ENCODE measurements around the gene BEGAIN. TPM values are rescaled to one million over a fixed set of nuclear protein-coding genes. Genes with fewer than 3 reads are reported as not detected.

BEGAIN gene
- total RNA-seq, 2 experiments from 2014 or later: 0.10 TPM; not detected in 1

DNA sequence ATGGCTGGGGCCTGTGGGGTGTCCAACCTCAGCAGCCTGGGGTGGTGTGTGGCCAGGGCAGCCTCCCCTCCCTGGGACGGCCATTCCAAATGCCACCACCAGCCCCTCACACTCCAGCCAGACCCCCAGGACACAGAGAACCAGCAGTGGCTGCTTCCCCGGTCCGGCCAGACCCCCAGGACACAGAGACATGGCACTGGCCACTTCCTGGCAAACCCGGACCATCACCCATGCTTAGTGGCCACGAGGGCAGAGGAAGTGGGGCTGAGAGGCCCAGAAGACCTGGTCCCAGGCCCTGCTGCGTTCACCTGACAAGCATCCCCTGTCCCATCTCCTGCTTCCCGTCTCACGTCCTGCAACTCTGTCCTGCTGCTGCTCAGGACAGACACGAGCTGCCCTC lies 26.7 kb downstream of the BEGAIN start:
- ChIA-PET POLR2A (no interaction called here), CTCF (no interaction called here)
- Mint-ChIP-seq H3K4me1 (peaks cover 4% of the 10 kb centered on the region), H3K36me3 (ENCODE audit: low read depth) (no peaks in the 10 kb centered on the region), H3K4me3 (no peak overlapping the region), H3K9me3 (no peaks in the 10 kb centered on the region), H3K27me3 (peaks cover 2% of the 10 kb centered on the region), H3K27ac (no peak overlapping the region)
- DNase-seq: no peak

DNA sequence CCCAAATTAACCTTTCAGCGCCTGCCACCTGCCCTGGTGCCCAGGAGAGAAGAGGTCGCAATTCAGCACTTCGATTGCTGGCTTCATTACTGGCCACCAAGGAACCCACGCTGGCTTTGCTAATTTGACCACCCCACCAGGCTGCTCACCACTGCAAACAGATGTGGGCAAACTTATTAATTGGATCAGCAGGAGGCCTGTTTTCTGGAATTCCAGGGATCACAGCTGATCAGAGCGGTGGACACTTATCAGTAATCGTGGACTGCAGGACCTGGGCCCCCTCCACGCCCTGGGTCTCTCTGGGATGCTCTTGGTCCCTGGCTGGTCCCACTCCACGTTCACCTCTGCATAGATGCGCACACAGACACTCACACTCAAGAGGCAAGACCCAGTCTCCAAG lies 27.8 kb downstream of the BEGAIN start:
- Mint-ChIP-seq H3K4me3 (no peak overlapping the region), H3K36me3 (ENCODE audit: low read depth) (no peaks in the 10 kb centered on the region), H3K27me3 (no peaks in the 10 kb centered on the region), H3K4me1 (peaks cover 4% of the 10 kb centered on the region), H3K27ac (no peak overlapping the region), H3K9me3 (no peaks in the 10 kb centered on the region)
- POLR2A ChIA-PET: no interaction called here
- no peak for DNase-seq
- CTCF ChIA-PET: interaction anchor here (0.5 kb wide), 1 partner anchor 45 kb away, joined by 3 read pairs; no protein-coding TSS in a partner anchor

DNA sequence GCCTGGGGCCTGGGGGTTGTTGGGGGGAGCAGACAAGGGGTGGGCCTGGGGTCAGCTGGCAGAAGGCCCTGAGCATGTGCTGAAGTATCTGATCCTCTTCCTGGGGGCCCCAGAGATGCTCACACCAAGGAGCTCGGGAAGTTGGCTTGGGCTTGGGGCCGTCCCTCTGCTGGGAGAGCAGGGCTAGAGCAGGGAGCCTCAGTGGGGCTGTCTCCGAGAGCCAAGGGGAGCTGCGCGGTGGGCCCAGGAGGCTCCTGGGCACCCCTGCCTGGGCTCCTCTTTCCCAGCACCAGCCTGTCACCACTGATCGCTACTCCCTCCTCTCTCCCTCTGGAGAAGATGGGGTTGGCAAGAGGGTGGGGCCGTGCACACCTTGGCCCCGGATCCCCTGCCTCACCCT lies 28.3 kb downstream of the BEGAIN start:
- Mint-ChIP-seq H3K9me3 (no peaks in the 10 kb centered on the region), H3K27me3 (no peaks in the 10 kb centered on the region), H3K4me1 (peaks cover 4% of the 10 kb centered on the region), H3K4me3 (no peak overlapping the region), H3K27ac (no peak overlapping the region), H3K36me3 (ENCODE audit: low read depth) (no peaks in the 10 kb centered on the region)
- ChIA-PET CTCF (no interaction called here), POLR2A (no interaction called here)
- DNase-seq: no peak

- Mint-ChIP-seq H3K36me3 (ENCODE audit: low read depth) (no peaks in the 10 kb centered on the region), H3K4me3 (no peak overlapping the region), H3K9me3 (no peaks in the 10 kb centered on the region), H3K27ac (no peak overlapping the region), H3K4me1 (peaks cover 4% of the 10 kb centered on the region), H3K27me3 (no peaks in the 10 kb centered on the region)
- CTCF ChIA-PET: no interaction called here
- no peak for DNase-seq
- POLR2A ChIA-PET: no interaction called here
These were observed 29.0 kb downstream of the BEGAIN start for GRCh38 chr14:100558226-100558625.

- CTCF ChIA-PET: no interaction called here
- POLR2A ChIA-PET: no interaction called here
- Mint-ChIP-seq H3K36me3 (ENCODE audit: low read depth) (no peaks in the 10 kb centered on the region), H3K27ac (no peak overlapping the region), H3K4me3 (no peak overlapping the region), H3K4me1 (peaks cover 4% of the 10 kb centered on the region), H3K27me3 (no peaks in the 10 kb centered on the region), H3K9me3 (no peaks in the 10 kb centered on the region)
- no peak for DNase-seq
These were observed 29.6 kb downstream of the BEGAIN start for GRCh38 chr14:100557658-100558057.

DNA sequence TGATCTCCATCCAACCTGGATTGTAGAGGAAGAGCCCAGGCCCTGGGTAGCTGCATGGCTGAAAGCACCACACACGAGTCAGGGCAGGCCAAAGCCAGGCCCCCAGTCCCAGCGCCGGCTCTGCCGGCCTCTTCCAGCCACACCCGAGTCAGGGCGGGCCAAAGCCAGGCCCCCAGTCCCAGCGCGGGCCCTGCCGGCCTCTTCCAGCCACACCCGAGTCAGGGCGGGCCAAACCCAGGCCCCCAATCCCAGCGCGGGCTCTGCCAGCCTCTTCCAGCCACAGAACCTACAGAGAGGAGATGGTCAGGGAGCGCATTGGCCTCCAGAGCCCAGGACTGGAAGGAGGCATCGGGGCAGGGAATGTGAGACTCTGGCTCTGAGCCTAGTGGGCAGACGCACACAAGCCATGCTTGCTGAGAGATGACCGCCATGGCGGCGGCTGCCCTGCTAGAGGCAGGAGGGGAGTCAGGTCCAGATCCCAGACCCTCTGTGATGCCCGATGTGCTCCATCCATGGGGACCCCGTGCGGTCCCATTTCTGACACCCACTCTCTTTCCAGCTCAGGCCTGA lies 30.2 kb downstream of the BEGAIN start:
- no peaks in the 10 kb centered on the region for H3K27me3 Mint-ChIP-seq
- H3K36me3 Mint-ChIP-seq (ENCODE audit: low read depth): no peaks in the 10 kb centered on the region
- H3K4me1 Mint-ChIP-seq: peaks cover 4% of the 10 kb centered on the region
- POLR2A ChIA-PET: no interaction called here
- H3K4me3 Mint-ChIP-seq: no peak overlapping the region
- no peaks in the 10 kb centered on the region for H3K9me3 Mint-ChIP-seq
- DNase-seq: no peak
- CTCF ChIA-PET: interaction anchor here (1.4 kb wide), 1 partner anchor 14 kb away, joined by 5 read pairs; no protein-coding TSS in a partner anchor
- no peak overlapping the region for H3K27ac Mint-ChIP-seq

DNA sequence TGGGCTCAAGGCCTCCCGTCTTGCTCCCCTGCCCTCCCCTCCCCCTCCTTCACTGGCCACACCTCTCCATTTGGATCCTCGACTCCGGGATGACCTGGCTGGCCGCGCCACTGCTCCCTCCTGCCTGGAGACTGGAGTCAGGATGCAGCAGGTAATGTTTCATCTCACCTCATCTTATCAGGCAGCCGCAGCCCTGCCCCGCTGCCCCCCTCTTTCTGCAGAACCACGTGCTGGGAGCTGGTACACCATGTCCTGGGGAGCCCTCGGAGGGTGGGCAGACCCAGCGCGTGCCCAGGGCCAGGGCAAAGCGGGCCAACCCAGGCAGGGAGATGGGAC lies 31.1 kb downstream of the BEGAIN start:
- H3K9me3 Mint-ChIP-seq: no peaks in the 10 kb centered on the region
- no peaks in the 10 kb centered on the region for H3K36me3 Mint-ChIP-seq (ENCODE audit: low read depth)

DNA sequence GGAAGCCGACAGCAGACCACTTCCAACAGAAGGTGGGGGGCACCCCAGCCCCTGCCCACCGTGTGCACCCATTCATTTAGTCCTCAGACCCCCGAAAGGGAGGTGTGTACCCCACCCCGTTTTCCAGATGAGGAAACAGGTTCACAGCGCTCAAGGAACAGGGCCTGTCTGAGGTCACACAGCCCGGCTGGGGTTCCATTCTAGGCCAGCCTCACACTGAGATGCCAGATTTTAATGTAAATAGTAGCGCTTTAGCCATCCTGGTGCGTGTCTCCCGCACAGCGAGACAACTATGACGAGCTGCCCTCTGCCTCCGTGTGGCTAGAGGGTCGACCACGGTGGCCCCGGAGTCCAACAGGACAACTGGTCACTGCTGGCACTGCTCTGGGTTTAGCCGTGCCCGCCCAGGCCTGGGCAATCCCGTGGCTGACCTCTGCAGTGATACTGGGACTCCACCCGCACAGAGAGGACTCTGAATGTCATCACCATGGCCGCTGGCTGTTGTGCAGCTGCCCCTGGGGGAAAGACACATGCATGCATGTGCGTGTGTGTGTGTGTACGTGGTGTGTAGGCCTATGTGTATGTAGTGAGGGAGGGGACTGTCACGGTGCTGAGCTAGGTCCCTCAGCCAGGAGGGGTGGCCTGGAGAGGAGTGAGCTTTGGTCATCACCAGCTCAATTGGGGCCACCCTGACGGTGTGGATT lies 31.6 kb downstream of the BEGAIN start:
- no peak overlapping the region for H3K4me3 Mint-ChIP-seq
- H3K36me3 Mint-ChIP-seq (ENCODE audit: low read depth): no peaks in the 10 kb centered on the region
- POLR2A ChIA-PET: no interaction called here
- CTCF ChIA-PET: interaction anchor here (0.6 to 1.4 kb wide), 4 partner anchors 14 to 447 kb away, joined by 3 to 5 read pairs (median 3); no protein-coding TSS in a partner anchor
- H3K4me1 Mint-ChIP-seq: peaks cover 4% of the 10 kb centered on the region
- H3K27me3 Mint-ChIP-seq: no peaks in the 10 kb centered on the region
- no peak overlapping the region for H3K27ac Mint-ChIP-seq
- H3K9me3 Mint-ChIP-seq: no peaks in the 10 kb centered on the region
- no peak for DNase-seq

More for the DNA sequence above, 31.1 kb downstream of the BEGAIN start:
- Mint-ChIP-seq H3K27me3 (no peaks in the 10 kb centered on the region), H3K27ac (no peak overlapping the region), H3K4me3 (no peak overlapping the region), H3K4me1 (peaks cover 4% of the 10 kb centered on the region)
- ChIA-PET POLR2A (no interaction called here), CTCF (interaction anchor here (0.6 to 1.4 kb wide), 3 partner anchors 13 to 447 kb away, joined by 3 to 5 read pairs (median 3); no protein-coding TSS in a partner anchor)
- DNase-seq: no peak

GRCh38 chr14:100554696-100555320 lies 32.4 kb downstream of the BEGAIN start:
- CTCF ChIA-PET: interaction anchor here (0.7 kb wide), 1 partner anchor 24 kb away, joined by 3 read pairs; no protein-coding TSS in a partner anchor
- POLR2A ChIA-PET: no interaction called here
- no peaks in the 10 kb centered on the region for H3K27me3 Mint-ChIP-seq
- DNase-seq: no peak
- no peak overlapping the region for H3K4me3 Mint-ChIP-seq
- H3K27ac Mint-ChIP-seq: no peak overlapping the region
- H3K36me3 Mint-ChIP-seq (ENCODE audit: low read depth): no peaks in the 10 kb centered on the region
- H3K4me1 Mint-ChIP-seq: peaks cover 4% of the 10 kb centered on the region
- H3K9me3 Mint-ChIP-seq: no peaks in the 10 kb centered on the region

- no peak for DNase-seq
- ChIA-PET CTCF (no interaction called here), POLR2A (no interaction called here)
These were observed 33.0 kb downstream of the BEGAIN start for GRCh38 chr14:100554082-100554677.

GRCh38 chr14:100553471-100553870 lies 33.7 kb downstream of the BEGAIN start:
- Mint-ChIP-seq H3K36me3 (ENCODE audit: low read depth) (no peaks in the 10 kb centered on the region), H3K4me1 (peaks cover 4% of the 10 kb centered on the region), H3K27me3 (no peaks in the 10 kb centered on the region), H3K27ac (peak overlapping the region; percentile 46), H3K4me3 (no peak overlapping the region), H3K9me3 (no peaks in the 10 kb centered on the region)
- DNase-seq: no peak
- CTCF ChIA-PET: no interaction called here
- POLR2A ChIA-PET: no interaction called here

More at GRCh38 chr14:100554082-100554677, 33.0 kb downstream of the BEGAIN start:
- H3K36me3 Mint-ChIP-seq (ENCODE audit: low read depth): no peaks in the 10 kb centered on the region
- H3K27me3 Mint-ChIP-seq: no peaks in the 10 kb centered on the region
- H3K27ac Mint-ChIP-seq: no peak overlapping the region
- no peaks in the 10 kb centered on the region for H3K9me3 Mint-ChIP-seq
- H3K4me3 Mint-ChIP-seq: no peak overlapping the region
- peaks cover 4% of the 10 kb centered on the region for H3K4me1 Mint-ChIP-seq

DNA sequence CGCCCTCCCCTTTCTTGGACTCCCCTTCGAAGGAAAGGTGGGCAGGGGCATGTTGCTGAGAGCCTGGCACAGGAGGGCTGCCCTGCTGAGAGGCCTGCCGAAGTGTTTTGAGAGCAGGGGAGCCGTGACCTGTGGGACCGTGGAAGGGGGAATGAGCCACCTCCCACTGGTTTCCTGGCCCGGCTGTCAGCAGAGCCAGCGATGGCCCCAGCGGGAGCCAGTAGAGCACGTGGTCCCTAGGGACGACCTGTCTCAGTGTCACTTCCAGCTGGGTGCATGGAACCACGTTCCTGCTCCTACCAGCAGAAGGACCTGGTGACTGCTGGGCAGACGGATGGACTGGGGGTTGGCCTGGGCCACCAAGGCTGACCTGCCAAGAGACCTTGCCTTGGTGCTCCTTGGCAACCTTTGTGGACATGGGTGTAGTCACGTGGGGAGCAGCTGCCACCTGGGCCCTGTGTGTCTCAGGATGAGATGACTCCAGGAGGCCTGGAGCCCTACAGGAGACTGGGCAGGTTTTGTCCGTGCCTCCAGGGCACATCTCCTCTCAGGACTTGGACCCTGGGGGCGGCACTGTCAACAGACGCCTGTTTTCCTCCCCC lies 34.6 kb downstream of the BEGAIN start:
- ChIA-PET CTCF (interaction anchor here (0.6 kb wide), 1 partner anchor 142 kb away, joined by 3 read pairs; no protein-coding TSS in a partner anchor), POLR2A (no interaction called here)
- no peak overlapping the region for H3K27ac Mint-ChIP-seq
- no peaks in the 10 kb centered on the region for H3K9me3 Mint-ChIP-seq
- H3K4me3 Mint-ChIP-seq: no peak overlapping the region
- peaks cover 9% of the 10 kb centered on the region for H3K4me1 Mint-ChIP-seq
- DNase-seq: no peak
- H3K27me3 Mint-ChIP-seq: no peaks in the 10 kb centered on the region
- no peaks in the 10 kb centered on the region for H3K36me3 Mint-ChIP-seq (ENCODE audit: low read depth)

GRCh38 chr14:100551056-100551455 lies 36.2 kb downstream of the BEGAIN start:
- DNase-seq: no peak
- H3K27me3 Mint-ChIP-seq: peaks cover 2% of the 10 kb centered on the region
- no peak overlapping the region for H3K27ac Mint-ChIP-seq
- no peaks in the 10 kb centered on the region for H3K9me3 Mint-ChIP-seq
- no peaks in the 10 kb centered on the region for H3K36me3 Mint-ChIP-seq (ENCODE audit: low read depth)
- CTCF ChIA-PET: no interaction called here
- POLR2A ChIA-PET: no interaction called here
- peaks cover 22% of the 10 kb centered on the region for H3K4me1 Mint-ChIP-seq
- no peak overlapping the region for H3K4me3 Mint-ChIP-seq
